ENCODE data around the gene IL27RA.
A peak's percentile ranks its signal among the peaks of the same experiment; 100 is the strongest.
"Not testable (repeated sequence)": the region's sequence is repeated elsewhere in the genome, so short reads cannot be mapped to it uniquely, and the experiment has no call there.

Gene IL27RA

DNA sequence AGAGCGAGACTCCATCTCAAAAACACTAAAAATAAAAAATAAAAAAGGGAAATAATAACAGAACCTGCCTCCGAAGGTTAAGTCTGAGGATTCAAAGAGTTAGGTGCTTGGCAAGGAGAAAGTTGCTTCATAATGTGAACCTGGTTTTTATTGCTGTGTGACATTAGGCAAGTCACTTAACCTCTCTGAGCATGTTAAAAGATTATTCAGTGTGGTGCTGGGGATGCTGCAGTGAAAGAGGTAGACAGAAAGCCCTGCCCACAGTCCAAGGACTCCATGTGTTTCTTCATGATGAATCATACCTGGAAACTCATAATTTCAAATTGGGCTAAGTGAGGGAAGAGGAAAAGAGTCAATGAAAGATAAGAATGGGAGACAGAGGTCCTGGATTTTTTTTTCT, 2.4 kb downstream of the IL27RA start:
- no peak for DNase-seq

DNA sequence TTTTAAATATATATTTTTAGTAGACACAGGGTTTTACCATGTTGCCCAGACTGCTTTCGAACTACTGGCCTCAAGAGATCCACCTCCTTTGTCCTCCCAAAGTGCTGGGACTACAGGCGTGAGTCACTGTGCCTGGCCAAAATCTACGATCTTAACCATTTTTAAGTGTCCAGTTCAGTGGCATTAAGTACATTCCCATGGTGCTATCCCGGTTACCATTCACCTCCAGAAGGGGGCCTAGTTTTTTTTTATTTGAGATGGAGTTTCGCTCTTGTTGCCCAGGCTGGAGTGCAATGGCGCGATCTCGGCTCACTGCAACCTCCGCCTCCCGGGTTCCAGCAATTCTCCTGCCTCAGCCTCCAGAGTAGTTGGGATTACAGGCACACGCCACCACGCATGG, 3.6 kb downstream of the IL27RA start:
- not testable (repeated sequence) for DNase-seq

DNA sequence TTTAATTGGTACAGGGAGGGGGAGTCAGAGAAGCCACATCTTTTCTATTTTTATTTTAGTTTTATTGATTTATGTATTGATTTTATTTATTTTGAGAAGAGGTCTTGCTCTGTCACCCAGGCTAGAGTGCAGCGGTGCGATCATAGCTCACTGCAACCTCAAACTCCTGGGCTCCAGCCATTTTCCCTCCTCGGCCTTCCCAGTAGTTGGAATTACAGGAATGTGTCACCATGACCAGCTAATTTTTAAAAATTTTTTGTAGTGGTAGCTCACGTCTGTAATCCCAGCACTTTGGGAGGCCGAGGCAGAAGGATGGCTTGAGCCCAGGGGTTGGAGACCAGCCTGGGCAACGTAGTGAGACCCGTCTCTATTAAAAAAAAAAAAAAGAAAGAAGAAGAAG, 4.1 kb downstream of the IL27RA start:
- DNase-seq = no peak

DNA sequence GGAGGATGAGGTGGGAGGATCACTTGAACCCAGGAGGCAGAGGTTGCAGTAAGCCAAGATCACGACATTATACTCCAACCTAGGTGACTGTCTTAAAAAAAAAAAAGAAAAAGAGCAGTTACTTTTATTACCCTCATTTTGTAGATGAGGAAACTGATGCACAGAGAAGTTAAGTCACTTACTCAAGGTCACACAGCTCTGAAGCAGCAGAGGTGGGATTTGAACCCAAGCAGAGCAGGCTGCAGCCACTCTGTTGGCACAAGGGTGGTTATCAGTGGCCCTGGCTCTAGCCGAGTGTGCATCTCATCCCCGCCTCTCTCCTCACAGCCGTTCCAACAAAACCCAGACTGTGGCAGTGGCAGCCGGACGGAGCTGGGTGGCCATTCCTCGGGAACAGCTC, 7.6 kb downstream of the IL27RA start:
- no peak for DNase-seq

DNA sequence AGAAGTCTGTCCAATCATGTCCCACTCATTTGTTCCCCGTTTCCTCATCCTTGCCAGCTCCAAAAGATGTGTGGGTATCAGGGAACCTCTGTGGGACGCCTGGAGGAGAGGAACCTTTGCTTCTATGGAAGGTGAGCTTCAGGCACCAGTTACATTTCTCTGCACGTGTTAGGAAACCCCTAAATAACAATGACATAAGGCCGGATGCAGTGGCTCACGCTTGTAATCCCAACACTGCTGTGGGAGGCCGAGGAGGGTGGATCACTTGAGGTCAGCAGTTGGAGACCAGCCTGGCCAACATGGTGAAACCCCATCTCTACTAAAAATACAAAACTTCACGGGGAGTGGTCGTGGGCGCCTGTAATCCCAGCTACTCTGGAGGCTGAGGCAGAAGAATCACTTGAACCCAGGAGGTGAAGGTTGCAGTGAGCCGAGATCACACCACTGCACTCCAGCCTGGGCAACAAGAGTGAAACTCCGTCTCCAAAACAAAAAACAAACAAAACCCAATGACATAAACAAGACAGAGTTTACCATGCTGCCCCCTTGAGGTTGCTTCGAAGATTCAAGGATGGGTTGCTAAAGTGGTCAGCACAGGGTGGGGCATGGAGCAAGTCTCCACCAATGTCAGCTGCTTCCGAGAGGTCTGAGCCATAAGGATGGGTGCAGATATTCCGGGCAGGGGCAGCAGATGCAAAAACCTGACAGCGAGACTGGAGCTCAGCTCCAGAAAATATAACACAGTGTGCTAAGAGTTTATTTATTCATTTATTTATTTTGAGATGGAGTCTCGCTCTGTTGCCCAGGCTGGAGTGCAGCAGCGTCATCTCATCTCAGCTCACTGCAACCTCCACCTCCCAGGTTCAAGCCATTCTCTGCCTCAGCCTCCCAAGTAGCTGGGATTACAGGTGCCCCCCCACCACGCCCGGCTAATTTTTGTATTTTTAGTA, 11.4 kb downstream of the IL27RA start:
- DNase-seq = not testable (repeated sequence)

DNA sequence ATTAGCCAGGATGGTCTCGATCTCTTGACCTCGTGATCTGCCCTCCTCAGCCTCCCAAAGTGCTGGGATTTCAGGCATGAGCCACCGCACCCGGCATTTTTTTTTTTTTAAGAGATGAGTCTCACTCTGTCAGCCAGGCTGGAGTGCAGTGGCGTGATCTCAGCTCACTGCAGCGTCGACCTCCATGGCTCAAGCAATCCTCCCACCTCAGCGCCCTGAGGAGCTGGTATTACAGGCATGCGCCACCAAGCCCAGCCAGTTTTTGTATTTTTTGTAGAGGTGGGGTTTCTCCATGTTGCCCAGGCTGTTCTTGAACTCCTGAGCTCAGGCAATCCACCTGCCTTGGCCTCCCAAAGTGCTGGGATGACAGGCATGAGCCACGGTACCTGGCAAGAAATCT, 16.3 kb downstream of the IL27RA start:
- not testable (repeated sequence) for DNase-seq

DNA sequence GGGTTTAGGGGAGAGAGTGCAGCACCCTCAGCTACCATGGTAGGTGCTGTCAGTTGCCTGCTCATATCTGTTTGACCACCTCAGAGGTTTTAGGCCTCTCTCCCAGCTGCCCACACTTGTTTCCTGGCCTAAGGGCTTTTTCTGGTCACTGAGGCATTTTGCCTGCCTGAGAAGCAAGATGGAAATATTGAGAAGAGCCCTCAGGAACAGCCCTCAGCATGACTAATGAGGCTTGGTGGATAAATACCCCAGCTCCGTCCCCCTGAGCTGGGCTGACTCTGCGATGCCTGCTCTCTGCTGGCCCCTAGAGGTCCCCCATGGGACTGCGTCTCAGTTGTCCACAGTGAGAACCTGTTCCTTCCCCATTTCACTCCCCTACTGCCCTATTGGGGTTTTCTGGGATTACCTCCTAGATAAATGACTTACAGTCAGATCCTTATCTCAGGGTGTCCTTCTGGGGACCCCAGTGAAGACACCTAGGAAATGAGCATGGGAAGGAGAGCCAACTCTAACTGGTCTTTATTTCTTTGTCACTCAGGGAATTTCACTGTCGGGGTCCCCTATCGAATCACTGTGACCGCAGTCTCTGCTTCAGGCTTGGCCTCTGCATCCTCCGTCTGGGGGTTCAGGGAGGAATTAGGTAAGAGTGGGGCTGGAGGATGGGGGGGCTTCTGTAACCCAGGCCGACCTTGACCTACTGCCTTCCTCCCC, 17.0 kb downstream of the IL27RA start:
- peak; percentile 77 for DNase-seq

DNA sequence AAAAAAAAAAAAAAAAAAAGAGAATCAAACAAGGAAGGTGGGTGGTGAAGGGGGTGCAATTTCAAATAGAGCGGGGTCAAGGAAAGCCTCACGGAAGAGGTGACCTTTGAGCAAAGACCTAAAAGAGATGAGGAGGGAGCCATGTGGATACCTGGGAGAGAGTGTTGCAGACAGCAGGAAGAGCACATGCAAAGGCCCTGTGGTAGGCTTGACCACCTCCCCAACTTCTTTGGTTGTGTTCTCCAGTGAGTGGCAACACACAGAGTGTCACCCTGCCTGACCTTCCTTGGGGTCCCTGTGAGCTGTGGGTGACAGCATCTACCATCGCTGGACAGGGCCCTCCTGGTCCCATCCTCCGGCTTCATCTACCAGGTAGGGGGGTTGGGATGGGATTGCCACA, 18.9 kb downstream of the IL27RA start:
- DNase-seq = no peak

DNA sequence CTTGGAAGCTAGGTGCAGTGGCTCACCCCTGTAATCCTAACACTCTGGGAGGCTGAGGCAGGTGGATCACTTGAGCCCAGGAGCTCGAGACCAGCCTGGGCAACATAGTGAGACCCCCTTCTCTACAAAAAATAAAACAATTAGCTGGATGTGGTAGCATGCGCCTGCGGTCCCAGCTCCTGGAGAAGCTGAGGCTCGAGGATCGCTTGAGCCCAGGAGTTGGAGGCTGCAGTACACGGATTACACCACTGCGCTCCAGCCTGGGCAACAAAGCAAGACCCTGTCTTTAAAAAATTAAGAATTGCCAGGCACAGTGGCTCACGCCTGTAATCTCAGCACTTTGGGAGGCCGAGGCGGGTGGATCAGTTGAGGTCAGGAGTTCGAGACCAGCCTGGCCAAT, 19.4 kb downstream of the IL27RA start:
- not testable (repeated sequence) for DNase-seq

DNA sequence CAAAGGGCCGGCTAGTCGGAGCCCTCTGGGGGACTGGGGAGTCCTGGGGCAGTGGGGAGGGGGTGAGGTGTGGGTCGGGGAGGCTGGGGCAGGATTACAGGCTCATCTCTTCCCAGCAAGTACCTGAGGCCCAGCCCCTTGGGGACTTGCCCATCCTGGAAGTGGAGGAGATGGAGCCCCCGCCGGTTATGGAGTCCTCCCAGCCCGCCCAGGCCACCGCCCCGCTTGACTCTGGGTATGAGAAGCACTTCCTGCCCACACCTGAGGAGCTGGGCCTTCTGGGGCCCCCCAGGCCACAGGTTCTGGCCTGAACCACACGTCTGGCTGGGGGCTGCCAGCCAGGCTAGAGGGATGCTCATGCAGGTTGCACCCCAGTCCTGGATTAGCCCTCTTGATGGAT, 20.4 kb downstream of the IL27RA start:
- DNase-seq = no peak

DNA sequence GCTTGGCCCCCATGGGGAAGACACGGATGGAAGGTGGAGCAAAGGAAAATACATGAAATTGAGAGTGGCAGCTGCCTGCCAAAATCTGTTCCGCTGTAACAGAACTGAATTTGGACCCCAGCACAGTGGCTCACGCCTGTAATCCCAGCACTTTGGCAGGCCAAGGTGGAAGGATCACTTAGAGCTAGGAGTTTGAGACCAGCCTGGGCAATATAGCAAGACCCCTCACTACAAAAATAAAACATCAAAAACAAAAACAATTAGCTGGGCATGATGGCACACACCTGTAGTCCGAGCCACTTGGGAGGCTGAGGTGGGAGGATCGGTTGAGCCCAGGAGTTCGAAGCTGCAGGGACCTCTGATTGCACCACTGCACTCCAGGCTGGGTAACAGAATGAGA, 20.9 kb downstream of the IL27RA start:
- no peak for DNase-seq

DNA sequence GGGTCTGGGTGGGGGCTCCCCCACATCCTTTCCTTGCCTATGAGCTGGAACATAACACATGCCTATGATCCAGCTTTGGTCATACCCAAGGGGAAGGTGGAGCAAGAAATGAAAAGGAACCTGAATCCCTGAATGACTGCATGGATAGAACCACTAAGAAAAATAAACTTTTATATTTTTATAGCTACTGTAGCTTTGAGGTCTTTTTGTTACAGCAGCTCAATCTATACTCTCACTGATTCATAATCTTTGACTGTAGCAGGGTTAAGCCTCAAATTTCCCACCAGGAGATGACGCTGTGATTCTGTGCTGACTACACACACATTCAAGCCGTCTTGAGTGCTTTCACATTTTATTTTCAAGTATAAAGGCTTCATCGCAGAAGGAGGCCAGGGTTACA, 21.5 kb downstream of the IL27RA start:
- no peak for DNase-seq

DNA sequence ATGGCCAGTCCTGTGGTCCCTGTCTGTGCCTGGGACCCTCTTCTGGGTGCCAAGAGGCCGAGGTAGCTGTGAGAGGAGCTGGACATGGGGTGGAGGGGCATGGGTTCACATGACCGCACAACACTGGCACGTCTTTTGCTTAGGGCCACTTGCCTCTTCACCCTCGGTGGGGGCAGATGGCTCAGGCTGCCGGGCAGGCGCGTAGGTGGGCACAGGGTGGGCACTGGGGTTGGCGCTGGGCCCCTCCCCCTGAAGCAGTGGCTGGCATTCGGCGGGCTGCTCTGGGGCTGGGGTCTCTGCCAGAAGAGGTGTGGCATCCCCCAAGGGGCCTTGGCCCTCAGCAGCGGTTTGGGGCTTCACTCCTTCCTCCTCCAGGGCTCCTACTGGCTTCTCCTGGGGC, 21.9 kb downstream of the IL27RA start:
- no peak for DNase-seq

DNA sequence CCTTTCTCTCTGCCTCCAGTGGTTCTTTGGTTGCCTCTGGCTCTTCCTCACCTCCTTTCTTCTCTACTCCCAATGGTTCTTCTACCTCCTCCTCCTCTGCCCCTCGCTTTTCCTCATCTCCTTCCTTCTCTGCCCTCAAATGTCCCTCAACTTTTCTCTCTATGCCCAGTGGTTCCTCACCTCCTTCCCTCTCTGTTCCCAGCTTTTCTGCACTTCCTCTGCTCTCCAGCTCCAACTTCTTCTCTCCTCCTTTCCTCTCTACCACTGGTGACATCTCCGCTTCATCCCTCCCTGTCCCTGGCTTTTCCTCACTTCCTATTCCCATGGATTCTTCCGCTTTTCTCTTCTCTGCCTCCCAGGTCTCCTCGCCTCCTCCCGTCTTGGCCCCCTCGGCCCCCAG, 22.5 kb downstream of the IL27RA start:
- no peak for DNase-seq

DNA sequence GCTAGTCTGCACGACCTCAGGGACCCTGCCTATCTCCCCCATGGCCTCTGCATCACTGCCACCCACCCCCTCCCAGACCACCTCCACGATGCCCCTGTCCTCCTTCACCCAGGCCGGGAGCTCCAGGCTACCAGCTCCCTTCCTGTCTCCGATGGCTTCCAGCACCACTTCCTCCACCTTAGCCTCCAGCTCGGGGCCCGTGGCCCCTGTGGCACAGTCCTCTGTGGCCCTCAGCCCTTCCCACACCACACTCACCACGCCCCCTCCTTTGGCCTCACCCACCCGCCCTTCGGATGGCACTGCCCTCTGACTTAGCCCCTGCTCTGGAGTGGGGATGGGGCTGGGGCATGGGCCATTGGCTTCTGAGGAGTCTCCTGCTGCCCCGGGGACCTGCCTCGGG, 23.2 kb downstream of the IL27RA start:
- no peak for DNase-seq

DNA sequence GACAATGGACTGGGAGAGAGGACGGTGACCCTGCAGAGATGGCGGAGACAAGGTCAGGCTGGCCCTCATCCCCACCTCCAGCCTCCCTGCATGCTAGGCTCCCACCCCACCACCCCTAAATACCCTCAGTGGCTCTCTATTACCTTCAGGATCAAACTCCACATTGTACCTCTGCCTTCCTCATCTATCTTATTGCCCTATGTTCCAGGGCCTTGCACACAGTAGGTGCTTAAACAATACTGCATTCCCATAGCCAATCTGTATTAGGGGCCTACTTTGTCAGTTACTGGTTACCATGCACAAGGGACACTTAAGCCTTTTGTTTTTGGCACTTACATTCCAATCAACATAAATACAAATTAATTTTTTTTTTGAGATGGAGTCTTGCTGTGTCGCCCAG, 23.8 kb downstream of the IL27RA start:
- no peak for DNase-seq

DNA sequence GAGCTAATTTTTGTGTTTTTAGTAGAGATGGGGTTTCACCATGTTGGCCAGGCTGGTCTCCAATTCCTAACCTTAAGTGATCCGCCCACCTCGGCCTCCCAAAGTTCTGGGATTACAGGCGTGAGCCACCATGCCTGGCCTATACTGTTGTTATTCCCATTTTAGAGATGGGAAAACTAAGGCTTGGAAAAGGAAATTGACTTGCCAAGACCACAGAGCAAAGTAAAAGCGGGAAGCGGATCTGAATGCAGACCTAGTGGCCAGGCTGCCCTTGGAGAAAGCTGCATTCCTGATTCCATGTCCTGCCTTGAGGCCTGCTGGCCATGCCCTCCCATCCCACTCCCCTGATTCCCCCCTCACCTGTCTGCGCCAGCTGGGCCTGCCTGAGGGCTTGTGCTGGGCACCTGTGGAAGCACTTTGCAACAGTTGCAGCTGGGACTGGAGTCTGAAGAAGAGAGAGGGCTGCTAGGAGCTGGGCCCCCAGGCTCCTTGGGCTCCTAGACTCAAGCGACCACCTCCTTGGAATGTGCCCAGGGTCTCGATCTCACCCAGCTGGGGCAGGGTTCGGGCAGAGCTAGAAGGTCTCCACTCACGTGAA, 24.6 kb downstream of the IL27RA start:
- no peak for DNase-seq

DNA sequence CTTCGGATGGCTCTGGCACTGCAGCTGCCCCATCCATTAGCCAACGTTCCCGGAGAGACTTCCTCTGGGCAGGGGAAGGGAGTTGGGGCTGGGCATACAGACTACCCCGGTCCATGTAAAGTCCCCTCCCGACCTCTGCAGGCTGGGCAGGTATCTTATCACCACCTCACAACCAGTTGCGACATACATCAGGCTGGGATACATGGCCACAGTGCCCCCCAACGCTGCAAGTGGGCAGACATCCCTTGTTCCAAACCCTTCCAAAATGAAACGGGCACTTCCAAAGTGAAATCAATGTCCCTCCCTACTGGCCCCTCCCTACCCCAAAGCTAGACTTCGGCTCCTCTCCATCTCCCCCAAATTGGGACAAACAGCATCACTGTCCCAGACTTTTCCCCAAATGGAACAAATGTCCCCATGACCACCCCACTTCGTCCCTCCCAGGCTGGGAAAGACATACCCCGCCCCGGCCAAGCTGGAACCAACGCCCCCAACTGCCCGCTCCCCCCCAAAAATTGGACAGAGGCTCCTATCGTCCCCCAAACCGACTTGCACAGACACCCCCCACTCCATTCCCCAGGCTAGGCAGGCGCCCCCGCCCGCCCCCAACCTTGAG, 25.3 kb downstream of the IL27RA start:
- no peak for DNase-seq

DNA sequence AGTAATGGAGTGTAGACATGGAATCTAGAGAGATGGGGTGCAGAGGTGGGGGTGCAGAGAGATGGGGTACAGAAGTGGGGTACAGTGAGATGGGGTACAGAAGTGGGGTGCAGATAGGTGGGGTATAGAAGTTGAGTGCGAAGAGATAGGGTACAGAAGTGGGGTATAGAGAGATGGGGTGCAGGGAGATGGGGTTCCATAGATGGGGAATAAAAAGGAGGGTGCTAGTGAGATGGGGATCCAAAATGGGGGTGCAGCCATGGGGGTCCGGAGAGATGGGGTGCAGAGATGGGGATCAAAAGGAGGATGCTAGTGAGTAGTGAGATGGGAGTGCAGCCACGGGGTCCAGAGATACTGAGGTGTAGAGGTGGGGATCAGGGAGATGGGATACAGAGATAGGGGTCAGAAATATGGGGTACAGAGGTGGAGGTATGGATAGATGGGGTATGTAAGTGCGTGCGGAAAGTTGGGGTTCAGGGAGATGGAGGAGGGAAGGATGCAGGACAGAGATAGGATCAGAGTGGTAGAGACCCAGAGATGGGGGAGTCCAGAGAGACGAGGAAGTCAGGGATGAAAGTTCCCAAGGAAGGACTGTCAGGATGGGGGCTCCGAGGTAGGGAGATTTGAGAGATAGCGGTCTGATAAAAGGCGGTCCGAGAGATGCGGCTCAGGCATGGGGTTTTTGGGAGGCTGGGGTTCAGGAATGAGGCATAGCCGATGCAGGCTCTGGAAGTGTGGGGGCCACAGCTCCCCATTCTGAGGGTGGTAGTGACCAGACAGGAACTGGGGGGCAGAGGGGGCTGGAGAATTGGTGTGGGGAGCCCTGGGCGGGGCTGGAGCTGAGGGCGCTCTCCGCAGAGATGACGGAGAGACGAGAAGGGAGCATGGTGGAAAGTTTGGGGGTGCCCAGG, 26.9 kb downstream of the IL27RA start:
- no peak for DNase-seq

DNA sequence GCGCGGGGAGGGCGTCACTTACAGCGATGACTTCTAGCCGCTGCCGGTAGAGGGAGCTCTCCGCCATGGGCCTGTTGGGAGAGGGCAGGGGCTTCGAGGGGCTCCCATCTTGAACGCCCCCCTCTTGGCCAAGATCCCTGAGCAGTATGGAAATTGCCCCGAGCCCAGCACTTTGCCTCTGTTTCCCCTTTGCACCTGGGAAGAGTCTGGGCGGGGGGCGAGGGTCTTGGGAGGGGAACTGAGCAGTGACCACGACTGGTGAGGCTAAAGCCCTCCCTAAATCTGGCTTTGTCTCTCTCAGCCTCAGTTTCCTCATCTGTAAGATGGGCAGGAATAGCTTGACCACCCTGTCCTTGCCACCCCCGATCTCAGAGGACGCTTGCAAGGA, 27.5 kb downstream of the IL27RA start:
- no peak for DNase-seq

DNA sequence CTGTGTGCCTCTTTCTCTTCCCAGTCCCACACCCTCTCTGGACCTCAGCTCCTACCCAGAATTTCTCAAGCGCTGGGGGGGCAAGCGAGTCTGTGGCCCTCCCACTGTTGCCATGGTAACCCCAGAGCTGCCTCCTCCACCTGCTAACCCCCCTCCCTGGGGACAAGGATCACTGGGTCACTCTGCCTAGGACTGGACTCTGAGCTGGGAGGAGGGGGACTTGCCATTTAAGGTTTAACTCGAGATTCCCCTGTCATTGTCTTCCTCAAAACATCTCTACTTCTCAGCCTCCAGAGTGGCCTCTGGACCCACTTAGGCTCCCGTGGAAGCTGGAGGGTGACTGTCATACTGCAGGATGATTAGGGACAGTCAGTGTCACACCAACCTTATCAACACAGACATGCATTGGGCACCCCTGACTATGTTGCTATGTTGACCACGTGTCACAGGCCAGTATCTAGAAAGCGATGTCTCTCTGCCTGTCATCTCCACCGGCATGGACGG, 28.1 kb downstream of the IL27RA start:
- DNase-seq = no peak

DNA sequence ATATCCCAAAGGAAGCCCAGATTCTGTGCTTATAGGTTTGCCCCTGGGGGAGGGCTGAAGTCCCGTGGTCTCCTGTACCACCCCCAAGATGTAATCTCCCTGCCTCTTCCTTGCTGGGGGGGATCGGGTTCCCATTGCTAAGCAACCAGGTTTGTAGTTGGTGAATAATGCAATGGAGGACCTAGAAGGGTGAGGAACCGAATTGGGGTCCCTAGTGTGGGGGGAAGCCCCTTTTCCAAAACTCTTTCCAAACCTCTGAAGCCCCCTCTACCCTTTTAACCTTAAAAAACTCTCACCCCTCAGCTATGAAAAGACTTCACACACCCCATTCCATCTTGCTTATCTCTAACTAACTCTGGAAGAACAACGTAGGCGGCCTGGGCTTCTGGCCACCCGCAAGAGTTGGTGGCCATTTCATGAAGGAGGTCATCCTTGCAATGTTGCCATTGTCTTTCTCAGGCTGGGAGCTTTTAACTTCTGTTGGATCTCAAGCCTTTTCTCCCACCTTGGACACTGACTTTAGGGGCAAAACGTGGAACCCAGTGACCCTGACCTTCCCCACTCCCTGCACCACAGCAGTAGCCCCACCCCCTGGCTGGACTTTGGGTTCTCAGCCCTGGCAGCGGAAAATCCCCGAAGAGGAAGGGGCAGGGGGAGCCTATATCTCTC, 29.7 kb downstream of the IL27RA start:
- DNase-seq = no peak

All from activated T-cell treated with anti-CD3 and anti-CD28 coated beads for 4 hours (primary cell).